DOHH2 (cell line): ENCODE measurements around the gene ADIPOR2.

Source experiments
- H3F3A ChIP-seq: fragments of 200-600 bp; sonication (generic), shearing (Covaris generic); 2 replicates; pipeline ENCODE4 v1.6.0; 2016; ENCODE audit warnings: antibody characterized with exemption, mild to moderate bottlenecking; ENCODE audit not compliant: control insufficient read depth, insufficient read depth
- H3K27ac ChIP-seq: fragments of 200-600 bp; sonication (generic); 2 replicates; pipeline ENCODE4 v1.5.1; 2014; ENCODE audit warnings: low read depth, mild to moderate bottlenecking, low read length, moderate library complexity
- H3K27me3 ChIP-seq: fragments of 200-600 bp; sonication (generic); 2 replicates; pipeline ENCODE4 v1.6.1; 2014; ENCODE audit warnings: mild to moderate bottlenecking, low read length, mixed read lengths; ENCODE audit not compliant: control insufficient read depth
- H3K36me3 ChIP-seq: fragments of 200-600 bp; sonication (generic); 2 replicates; pipeline ENCODE4 v1.6.1; 2014; ENCODE audit warnings: mild to moderate bottlenecking, low read length, moderate library complexity, mixed read lengths; ENCODE audit not compliant: control insufficient read depth
- H3K4me1 ChIP-seq: fragments of 200-600 bp; sonication (generic); 2 replicates; pipeline ENCODE4 v1.6.1; 2014; ENCODE audit warnings: mild to moderate bottlenecking, low read length, mixed read lengths; ENCODE audit not compliant: control insufficient read depth
- H3K4me2 ChIP-seq: fragments of 200-600 bp; sonication (generic); 2 replicates; pipeline ENCODE4 v1.6.0; 2014; ENCODE audit warnings: mild to moderate bottlenecking, low read length, moderate library complexity
- H3K4me3 ChIP-seq: fragments of 200-600 bp; sonication (generic); 2 replicates; pipeline ENCODE4 v1.5.1; 2014; ENCODE audit warnings: mild to moderate bottlenecking, low read length, mixed read lengths
- H3K79me2 ChIP-seq: fragments of 200-600 bp; sonication (generic); 2 replicates; pipeline ENCODE4 v1.6.1; 2014; ENCODE audit warnings: mild to moderate bottlenecking, low read length, mixed read lengths; ENCODE audit not compliant: control insufficient read depth
- H3K9me2 ChIP-seq: fragments of 200-600 bp; sonication (generic); replicated peaks from 2 replicates; pipeline ENCODE4 v1.6.1; 2014; ENCODE audit warnings: mild to moderate bottlenecking, low read length, mixed read lengths; ENCODE audit not compliant: control insufficient read depth
- H3K9me3 ChIP-seq: fragments of 200-600 bp; sonication (generic); 2 replicates; pipeline ENCODE4 v1.6.1; 2014; ENCODE audit warnings: antibody characterized with exemption, low read length, mixed read lengths; ENCODE audit not compliant: control insufficient read depth, insufficient read depth
- H4K20me1 ChIP-seq: fragments of 200-600 bp; sonication (generic); 2 replicates; pipeline ENCODE4 v1.6.0; 2014; ENCODE audit warnings: low read depth, mild to moderate bottlenecking, antibody characterized with exemption, low read length, moderate library complexity; ENCODE audit not compliant: control insufficient read depth, insufficient read depth
- EZH2phosphoT487 ChIP-seq: fragments of 200-600 bp; sonication (generic); IDR thresholded peaks from 2 replicates; pipeline ENCODE4 v1.6.1; 2017; ENCODE audit warnings: borderline replicate concordance, mild to moderate bottlenecking, antibody characterized with exemption, low read length, moderate library complexity, mixed read lengths
- TF ChIP-seq, protein P1 (sequence below): fragments of 200-600 bp; sonication (generic); IDR thresholded peaks from one replicate; pipeline ENCODE4 v1.5.1; 2014; ENCODE audit warnings: antibody characterized with exemption, mild to moderate bottlenecking, low read depth, low read length; ENCODE audit not compliant: poor library complexity, severe bottlenecking

ADIPOR2 gene

GRCh38 chr12:1822699-1823098 is 131.8 kb downstream of the ADIPOR2 start:
- Histone ChIP-seq H3K36me3 (no peaks in the 10 kb centered on the region), H3K4me3 (no peak overlapping the region), H3K9me3 (no peaks in the 10 kb centered on the region), H3K27ac (no peak overlapping the region), H3K9me2 (no peaks in the 10 kb centered on the region), H3F3A (no peaks in the 10 kb centered on the region), H4K20me1 (no peaks in the 10 kb centered on the region), H3K4me1 (no peaks in the 10 kb centered on the region), H3K4me2 (no peak overlapping the region), H3K79me2 (no peaks in the 10 kb centered on the region), H3K27me3 (peaks cover 29% of the 10 kb centered on the region)
- no peak for TF ChIP-seq EZH2phosphoT487
- TF ChIP-seq, protein P1, sequence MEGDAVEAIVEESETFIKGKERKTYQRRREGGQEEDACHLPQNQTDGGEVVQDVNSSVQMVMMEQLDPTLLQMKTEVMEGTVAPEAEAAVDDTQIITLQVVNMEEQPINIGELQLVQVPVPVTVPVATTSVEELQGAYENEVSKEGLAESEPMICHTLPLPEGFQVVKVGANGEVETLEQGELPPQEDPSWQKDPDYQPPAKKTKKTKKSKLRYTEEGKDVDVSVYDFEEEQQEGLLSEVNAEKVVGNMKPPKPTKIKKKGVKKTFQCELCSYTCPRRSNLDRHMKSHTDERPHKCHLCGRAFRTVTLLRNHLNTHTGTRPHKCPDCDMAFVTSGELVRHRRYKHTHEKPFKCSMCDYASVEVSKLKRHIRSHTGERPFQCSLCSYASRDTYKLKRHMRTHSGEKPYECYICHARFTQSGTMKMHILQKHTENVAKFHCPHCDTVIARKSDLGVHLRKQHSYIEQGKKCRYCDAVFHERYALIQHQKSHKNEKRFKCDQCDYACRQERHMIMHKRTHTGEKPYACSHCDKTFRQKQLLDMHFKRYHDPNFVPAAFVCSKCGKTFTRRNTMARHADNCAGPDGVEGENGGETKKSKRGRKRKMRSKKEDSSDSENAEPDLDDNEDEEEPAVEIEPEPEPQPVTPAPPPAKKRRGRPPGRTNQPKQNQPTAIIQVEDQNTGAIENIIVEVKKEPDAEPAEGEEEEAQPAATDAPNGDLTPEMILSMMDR: no peak

DNA sequence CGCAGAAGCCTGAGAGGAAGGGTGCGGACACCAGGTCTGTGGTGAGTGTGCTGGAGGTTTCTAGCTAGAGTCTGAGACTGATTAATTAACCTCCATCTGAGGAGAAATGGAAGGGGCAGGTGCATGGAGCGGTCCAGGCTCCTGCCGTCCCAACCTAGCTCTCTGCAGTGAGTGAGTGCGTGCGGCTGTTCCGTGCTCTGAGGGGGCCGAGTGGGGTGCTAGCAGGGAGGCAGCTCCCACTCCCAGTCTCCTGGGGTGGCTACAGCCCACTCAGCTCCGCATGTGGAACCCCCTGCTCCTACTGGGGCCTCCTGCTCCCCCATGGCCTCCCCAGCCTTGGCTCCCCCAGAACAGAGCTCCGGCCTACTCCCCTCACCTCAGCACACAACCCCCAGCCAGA is 132.4 kb downstream of the ADIPOR2 start:
- H3K4me3 ChIP-seq: no peak overlapping the region
- H3K9me2 ChIP-seq: no peaks in the 10 kb centered on the region
- no peak for TF ChIP-seq EZH2phosphoT487
- TF ChIP-seq, protein P1: no peak
- H3K27me3 ChIP-seq: peaks cover 29% of the 10 kb centered on the region
- H3F3A ChIP-seq: no peaks in the 10 kb centered on the region
- H4K20me1 ChIP-seq: no peaks in the 10 kb centered on the region
- no peak overlapping the region for H3K27ac ChIP-seq
- H3K4me1 ChIP-seq: no peaks in the 10 kb centered on the region
- H3K36me3 ChIP-seq: no peaks in the 10 kb centered on the region
- no peaks in the 10 kb centered on the region for H3K9me3 ChIP-seq
- no peaks in the 10 kb centered on the region for H3K79me2 ChIP-seq
- no peak overlapping the region for H3K4me2 ChIP-seq

DNA sequence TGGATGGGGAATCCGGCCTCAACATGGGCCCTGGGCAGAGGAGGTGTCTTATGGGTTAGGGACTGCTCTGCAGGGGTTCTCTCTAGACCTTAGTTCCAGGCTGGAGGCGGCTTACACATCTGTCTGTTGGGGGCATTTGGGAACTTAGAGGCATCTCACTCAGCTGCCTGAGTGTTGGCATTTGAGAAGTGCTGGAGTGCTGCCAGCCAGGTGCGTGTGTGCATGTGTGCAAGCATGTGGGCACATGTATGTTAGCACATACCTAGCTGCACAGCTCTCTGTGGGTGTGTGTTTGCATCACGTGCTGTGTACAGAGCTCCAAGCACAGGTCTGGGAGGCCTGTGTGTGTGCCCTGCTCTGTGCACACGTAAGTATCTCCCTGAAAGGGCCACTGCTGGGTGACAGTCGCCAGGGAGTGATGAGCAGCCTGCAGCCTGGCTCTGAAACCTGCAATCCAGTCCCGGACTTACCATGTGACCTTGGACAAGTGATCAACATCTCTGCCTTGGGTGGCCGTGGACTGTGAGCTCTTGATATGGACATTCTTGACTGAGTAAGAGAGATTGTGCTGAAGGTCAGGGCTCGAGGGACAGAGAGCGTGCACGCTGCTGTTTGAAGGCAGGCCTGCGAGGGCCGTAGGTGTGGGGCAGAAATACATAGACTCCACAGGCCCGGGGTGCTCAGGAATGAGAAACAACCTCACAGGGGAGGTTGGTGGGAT is 134.7 kb downstream of the ADIPOR2 start:
- Histone ChIP-seq H3K36me3 (no peaks in the 10 kb centered on the region), H3K4me1 (no peaks in the 10 kb centered on the region), H3F3A (no peaks in the 10 kb centered on the region), H3K4me2 (no peak overlapping the region), H3K27ac (no peak overlapping the region), H4K20me1 (no peaks in the 10 kb centered on the region), H3K79me2 (no peaks in the 10 kb centered on the region), H3K4me3 (no peak overlapping the region), H3K27me3 (peaks cover 25% of the 10 kb centered on the region), H3K9me3 (no peaks in the 10 kb centered on the region), H3K9me2 (no peaks in the 10 kb centered on the region)
- no peak for TF ChIP-seq EZH2phosphoT487
- TF ChIP-seq, protein P1: no peak
